GM21526 (cell line): ENCODE results near the gene SAMM50.

Experiments used
- ATAC-seq: cut with Tn5 transposase; IDR thresholded peaks from one replicate; pipeline ENCODE4 v1.9.1; 2021; ENCODE audit warnings: moderate library complexity; ENCODE audit not compliant: unreplicated experiment, low FRiP score

Gene SAMM50

DNA sequence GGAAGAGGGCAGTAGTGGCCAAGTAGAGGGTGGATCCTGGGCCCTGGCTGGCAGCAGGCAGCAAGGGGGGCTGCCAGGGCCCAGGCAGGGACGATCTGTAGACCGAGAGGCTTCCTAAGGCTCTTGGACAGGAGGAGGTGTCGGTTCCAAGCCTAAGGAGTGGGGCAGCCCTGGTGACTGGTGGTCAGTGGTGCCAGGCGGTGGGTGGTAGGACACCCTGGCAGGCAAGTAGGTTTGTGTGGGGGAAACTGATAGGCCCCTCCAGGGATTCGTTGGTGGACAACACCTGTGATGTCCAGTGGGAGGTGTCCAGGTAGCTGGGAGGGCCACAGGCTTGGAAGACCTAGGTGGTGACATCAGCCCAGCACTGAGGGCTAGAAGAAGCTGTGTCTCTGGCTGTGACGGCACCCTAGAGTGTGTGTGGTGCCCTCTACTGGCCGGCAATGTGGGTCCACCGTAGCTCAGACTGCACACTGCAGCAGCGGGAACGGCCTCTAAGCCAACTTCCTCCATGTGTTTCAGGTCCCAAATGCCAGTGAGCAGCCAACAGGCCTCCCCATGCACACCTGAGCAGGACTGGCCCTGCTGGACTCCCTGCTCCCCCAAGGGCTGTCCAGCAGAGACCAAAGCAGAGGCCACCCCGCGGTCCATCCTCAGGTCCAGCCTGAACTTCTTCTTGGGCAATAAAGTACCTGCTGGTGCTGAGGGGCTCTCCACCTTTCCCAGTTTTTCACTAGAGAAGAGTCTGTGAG lies 9.4 kb upstream of the SAMM50 start:
- ATAC-seq, result peak; percentile 50

GRCh38 chr22:43946384-43946667 lies 8.9 kb upstream of the SAMM50 start:
- no peak for ATAC-seq

DNA sequence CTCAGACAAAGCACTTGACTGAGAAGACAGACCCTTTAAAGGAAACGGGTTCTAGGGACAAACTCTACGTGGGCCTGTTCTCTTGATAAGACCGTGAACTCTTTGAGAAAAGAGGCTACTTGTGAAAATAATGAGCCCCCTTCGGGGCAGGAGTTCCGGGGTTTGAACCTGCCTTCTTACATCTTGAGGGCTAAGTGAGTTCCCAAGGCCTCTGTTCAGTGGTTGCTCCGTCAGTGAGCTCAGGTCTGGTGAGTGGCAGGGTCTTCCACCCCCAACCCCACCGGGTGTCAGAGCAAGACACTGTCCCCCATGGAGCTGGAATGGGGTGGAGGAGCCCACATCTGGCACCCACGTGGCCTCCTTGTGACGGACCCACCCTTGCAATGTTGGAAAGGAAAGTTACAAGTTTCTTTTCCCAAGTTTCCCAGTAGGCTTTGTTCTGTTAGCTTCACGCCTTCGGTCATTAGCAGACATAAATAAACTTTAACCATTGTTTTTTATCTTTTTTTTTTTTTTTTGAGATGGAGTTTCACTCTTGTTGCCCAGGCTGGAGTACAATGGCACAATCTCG lies 6.3 kb upstream of the SAMM50 start:
- no peak for ATAC-seq

DNA sequence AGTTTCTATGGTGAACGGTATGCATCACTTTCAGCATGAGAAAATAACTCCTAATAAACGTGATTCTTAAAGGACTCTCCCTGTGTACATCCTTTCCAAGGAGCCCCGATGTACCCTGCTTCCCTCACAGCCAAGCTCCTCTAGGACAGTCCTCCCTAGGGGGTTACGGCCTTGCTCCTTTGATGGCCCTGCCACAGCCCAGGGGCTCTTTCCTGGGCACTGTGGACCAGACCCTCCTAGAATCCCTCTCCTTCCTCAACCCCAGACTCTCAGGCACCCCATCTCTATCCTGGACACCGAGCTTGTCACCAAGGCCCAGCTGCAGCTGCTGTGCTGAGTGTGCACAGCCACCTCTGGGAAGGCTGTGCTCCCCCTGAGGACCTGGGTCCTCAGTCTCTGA lies 3.9 kb upstream of the SAMM50 start:
- ATAC-seq, result no peak

GRCh38 chr22:43951966-43952365 lies 3.3 kb upstream of the SAMM50 start:
- ATAC-seq, result no peak

DNA sequence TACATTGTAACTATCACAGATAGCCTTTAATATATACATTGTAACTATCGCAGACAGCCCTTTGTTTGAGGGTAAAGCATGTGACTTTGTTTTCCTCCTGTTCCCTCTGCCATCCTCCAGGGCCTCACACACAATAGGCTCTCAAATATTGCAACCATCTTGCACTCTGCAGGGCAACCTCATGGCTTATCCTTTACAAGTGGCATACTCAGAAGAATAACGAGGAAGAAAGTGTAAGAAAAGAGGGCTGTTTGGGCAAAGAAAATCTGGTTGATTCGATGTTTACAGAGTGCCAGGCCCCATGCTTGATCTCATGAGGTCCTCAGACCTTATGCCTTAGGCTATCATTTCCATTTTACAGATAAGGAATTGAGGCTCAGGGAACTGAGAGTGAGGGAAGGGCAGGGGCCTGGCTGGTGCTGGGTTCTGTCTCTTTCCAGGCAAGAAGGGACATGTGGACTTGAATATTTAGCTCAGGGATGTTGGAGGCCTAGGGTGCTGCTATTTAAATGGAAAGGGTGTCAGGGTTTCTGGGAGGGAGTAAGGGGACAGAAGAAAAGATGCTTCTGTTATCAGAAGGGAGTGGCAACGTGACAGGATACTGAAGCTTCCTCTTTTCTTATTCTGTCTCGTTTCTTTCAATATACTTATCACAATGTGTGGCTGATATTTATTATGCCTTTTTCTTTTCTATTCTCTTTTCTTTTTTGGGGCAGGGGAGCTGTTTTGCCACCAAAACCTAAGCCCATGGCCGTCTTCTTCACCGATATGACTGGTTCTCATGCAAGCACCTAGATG lies 1.1 kb upstream of the SAMM50 start:
- ATAC-seq, result no peak

DNA sequence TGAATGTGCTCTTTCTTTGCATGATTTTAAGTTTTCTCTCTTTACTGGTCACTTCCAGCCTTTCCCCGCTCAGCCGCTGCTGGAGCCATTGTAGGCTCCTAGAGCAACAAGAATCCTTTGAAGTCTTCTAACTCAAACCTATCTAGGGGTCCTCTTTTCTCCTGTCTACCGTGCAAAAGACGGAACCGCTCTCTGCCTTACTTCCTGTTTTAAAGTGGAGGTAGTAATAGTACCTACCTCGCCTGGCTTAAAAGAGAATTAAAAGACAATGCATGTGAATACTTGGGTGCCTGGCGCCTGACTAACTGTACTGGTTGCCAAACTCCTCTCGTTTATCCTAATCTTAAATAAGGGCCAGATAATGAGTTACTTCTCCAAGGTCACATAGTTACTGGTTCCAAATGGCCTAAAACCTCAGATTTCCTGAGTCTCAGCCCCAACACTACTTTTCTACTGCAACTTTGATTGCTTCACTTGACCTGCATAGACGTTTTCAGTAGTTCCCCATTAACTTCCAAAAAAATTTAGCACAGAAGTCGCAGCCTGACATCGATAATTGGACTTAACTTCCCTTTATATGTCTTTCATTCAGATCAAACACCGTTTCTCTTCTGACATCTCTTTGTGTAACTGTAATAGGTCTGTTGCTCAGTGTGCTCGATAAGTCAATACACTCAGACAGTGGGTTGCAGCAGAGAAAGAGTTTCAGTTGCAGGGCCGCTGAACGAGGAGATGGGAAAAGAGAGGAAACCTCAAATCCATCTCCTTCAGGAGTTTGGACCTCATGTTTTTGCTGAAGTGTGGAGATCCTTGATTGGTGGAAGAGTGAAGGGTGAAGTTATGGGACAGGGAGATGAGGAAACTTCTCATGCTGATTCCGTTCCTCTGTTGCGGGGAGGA lies 891 bp downstream of the SAMM50 start:
- peak; percentile 15 for ATAC-seq

DNA sequence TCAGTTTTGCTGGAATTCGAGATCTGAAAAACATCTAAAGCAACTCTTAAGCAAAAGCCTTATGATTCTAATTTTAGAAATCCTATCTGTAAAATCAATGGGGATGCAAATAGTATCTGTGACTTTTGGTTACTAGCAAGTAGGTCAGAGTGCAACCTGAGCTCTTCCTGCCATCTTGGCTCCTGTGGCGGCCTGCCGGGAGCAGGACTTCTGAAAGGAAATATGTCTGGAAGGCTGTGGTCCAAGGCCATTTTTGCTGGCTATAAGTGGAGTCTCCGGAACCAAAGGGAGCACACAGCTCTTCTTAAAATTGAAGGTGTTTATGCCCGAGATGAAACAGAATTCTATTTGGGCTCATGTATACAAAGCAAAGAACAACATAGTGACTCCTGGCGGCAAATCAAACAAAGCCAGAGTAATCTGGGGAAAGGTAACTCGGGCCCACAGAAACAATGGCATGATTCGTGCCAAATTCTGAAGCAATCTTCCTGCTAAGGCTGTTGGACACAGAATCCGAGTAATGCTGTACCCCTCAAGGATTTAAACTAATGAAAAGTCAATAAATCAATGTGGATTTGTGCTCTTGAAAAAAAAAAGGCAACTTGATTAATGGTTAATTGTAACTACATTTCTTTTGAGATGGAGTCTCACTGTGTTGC lies 1.7 kb downstream of the SAMM50 start:
- no peak for ATAC-seq

DNA sequence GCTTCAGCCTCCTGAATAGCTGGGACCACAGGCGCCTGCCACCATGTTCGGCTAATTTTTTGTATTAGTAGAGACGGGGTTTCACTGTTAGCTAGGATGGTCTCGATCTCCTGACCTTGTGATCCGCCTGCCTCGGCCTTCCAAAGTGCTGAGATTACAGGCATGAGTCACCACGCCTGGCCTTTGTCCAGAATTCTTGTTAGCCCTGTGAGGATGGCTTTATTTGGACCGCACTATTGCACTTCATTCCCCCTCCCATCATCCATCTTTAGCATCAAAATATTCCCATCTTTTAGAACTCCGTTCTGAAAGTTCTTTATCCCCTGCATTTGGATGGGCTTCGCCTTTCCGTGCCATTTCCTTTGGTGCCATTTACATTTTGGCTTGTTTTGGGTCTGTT lies 2.6 kb downstream of the SAMM50 start:
- no peak for ATAC-seq

DNA sequence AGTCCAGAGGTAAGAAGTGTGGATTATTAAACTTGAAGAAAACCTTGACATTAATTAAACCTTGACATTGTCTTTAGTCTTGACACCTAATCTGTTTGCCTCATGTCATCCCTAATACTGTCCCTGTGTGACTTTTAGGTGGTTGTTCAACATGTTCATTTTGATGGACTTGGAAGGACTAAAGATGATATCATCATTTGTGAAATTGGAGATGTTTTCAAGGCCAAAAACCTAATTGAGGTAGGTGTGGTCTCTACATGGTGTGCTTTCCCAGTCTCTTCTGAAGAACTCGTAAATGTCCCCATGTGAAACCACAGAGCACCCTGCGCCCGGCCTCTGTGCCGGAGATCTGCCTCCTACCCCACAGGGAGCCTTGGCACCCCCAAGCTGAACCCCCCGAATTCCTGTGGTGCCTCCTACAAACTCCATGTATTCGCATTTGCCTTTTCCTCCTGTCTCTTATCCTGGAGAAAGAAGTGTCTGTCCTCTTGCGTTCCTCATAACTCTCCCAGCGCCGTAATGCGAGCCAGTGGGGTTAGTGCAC lies 9.1 kb downstream of the SAMM50 start:
- no peak for ATAC-seq

DNA sequence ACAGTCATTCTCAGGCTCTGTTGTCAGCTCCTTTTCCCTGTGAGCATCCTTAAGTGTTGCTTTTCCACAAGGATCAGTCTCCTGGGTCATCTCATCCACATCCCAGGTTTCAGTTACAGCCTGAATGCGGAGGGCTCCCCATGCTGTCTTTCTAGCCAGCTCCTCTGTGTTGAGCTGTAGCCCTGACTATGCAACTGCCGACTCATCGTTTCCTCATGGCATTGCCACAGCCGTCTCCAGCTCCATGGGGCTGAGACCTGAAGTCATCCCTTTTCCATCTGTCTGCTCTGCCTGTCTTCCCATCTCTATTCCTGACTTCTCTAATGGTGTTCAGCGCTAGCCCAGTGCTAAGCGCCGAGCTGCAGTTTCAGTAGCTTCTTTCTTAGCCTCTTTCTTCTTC lies 11.8 kb downstream of the SAMM50 start:
- ATAC-seq, result no peak

DNA sequence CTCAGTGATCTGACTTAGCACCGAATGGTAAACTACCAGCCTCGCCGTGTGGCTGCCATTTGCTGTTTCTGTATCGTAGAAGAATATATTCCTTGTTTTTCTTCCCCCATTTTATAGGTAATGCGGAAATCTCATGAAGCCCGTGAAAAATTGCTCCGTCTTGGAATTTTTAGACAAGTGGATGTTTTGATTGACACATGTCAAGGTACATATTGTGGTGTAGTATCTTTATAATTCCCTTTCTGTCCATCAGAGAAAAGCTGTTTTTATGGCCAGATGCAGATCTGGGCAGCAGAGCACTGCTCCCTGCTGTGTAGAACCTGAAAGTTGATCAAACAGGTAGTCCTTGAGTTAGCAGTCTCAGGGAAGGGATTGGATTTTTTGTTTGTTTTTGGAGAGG lies 13.4 kb downstream of the SAMM50 start:
- no peak for ATAC-seq

DNA sequence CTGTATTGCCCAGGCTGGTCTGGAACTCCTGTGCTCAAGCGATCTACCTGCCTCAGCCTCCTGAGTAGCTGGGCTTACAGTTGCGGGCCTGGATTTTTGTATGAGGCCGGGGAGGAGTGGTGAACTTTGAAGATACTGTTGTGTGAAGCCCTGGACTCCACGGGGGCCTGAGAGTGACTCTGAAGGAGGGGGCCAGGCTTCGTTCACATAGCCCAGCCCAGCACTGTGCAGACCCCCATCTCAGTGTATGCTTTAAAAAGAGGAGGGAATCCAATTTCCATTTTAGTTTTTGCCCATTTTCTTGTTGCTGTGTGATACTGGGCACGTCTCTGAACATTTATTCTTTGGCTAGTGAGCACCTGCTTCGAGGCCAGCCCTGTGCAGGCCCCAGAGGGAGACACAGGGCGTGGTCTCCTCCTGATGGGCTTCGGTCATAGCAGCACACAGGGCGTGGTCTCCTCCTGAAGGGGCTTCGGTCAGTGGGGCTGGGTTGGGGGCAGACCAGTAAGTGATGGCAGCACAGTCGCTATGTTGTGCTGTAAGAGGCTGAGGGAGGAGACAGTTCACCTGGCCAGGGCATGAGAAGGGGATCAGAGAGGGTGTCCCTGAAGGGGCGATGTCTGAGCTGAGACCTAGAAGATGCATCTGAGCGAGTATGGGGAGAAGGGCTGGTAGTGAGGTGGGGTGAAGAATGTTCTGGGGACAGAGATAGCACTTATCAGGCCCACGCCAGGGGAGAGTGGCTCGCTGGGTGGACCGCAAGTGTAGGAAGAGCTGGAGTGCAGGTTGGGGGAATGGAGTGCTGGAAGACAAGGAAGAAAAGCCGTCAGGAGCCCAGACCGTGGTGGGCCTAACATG lies 14.0 kb downstream of the SAMM50 start:
- ATAC-seq, result no peak

- ATAC-seq, result no peak
Observed at GRCh38 chr22:43969989-43970755, 14.9 kb downstream of the SAMM50 start.

DNA sequence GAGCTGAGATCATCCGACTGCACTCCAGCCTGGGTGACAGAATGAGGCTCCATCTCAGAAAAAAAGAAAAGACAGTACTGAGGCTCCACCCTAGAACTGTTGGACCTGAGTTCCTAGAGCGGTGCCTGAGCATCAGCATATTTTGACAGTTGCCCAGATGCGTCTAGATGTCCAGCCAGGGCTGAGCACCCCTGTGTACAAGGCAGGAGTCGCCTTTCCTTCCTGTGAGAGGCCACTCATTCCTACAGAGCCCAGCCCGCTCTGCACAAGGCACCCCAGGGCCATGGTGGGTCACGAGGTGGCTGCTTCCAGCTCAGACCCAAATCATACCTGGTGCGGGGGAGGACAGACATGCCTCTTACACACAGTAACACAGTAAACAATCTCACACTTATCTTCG lies 15.9 kb downstream of the SAMM50 start:
- ATAC-seq, result no peak

GRCh38 chr22:43972931-43973462 lies 17.8 kb downstream of the SAMM50 start:
- ATAC-seq, result no peak

DNA sequence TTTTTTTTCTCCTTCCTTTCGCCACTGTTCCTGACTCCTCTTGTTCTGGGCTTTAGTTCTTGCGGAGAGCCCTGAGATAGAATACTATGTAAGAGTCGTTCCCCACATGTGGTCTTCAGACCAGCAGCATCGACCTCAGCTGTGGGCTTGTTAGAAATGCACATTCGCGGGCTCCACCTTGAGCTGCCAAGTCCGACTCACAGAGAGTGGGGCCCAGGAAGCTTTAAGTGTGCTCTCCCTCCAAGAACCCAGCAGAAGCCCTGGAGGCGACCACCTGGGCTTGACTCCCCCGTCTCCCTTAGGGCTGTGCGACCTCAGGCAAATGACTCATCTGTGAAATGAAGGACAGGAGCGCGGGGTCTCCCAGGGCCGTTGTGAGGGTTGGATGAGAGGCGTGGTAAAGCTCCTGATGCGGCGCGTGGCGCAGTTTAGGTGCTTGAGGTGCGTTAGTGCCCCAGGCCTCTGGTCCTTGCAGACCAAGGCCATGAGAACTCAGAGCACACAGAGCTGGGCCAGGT lies 18.8 kb downstream of the SAMM50 start:
- no peak for ATAC-seq

DNA sequence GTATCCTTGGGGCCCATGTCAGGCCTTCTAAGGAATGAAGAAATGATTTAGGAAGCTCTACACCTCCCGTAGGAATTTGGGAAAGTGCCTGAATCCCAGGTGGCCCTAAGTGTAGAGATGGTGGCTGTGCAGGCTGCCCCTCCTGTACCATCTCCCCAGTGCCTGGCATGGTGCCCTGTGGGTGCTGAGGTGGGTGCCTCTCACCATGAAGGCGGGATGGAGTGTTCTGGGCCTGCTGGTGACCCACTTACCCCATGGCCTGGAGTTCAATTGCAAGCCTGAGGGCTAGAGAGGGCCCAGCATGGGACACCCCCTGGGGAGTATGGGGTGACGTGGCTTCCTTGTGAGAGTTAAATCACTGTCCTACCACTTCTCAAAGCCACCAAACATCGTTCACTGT lies 19.8 kb downstream of the SAMM50 start:
- no peak for ATAC-seq
